Stimulated activated CD4-positive, alpha-beta T cell treated with anti-CD3 and anti-CD28 coated beads, Interleukin-1b, Interleukin-23, amount 100 ng/mL, for 4 hours (primary cell): ENCODE data around the gene LENEP.

ENCODE experiments used
- DNase-seq, 2 donors: peaks; one replicate each; pipeline ENCODE4 v3.0.0-alpha.2; 2020; ENCODE audit warnings: low read depth in 2 of 2

Gene LENEP

GRCh38 chr1:155010211-155010918 is 17.0 kb downstream of the LENEP start:
- DNase-seq: no peak

GRCh38 chr1:155011004-155011416 is 17.6 kb downstream of the LENEP start:
- DNase-seq: no peak

GRCh38 chr1:155011437-155012025 is 18.1 kb downstream of the LENEP start:
- no peak for DNase-seq

GRCh38 chr1:155012026-155012546 is 18.7 kb downstream of the LENEP start:
- no peak for DNase-seq

GRCh38 chr1:155012776-155013602 is 19.6 kb downstream of the LENEP start:
- no peak for DNase-seq

GRCh38 chr1:155013632-155014031 is 20.2 kb downstream of the LENEP start:
- no peak for DNase-seq

GRCh38 chr1:155014709-155015508 is 21.5 kb downstream of the LENEP start:
- no peak for DNase-seq

- no peak for DNase-seq
These were observed 22.3 kb downstream of the LENEP start for GRCh38 chr1:155015527-155016230.

- no peak for DNase-seq
These were observed 22.9 kb downstream of the LENEP start for GRCh38 chr1:155016231-155016831.

GRCh38 chr1:155017041-155017945 is 23.9 kb downstream of the LENEP start:
- peak; percentile 89 to 91 for DNase-seq

- no peak for DNase-seq
These were observed 24.5 kb downstream of the LENEP start for GRCh38 chr1:155017946-155018316.

GRCh38 chr1:155018617-155019348 is 25.4 kb downstream of the LENEP start:
- DNase-seq: no peak

- no peak for DNase-seq
These were observed 26.2 kb downstream of the LENEP start for GRCh38 chr1:155019377-155020245.

GRCh38 chr1:155022136-155022926 is 28.9 kb downstream of the LENEP start:
- no peak for DNase-seq

GRCh38 chr1:155022927-155023236 is 29.5 kb downstream of the LENEP start:
- DNase-seq: no peak

GRCh38 chr1:155023627-155024026 is 30.2 kb downstream of the LENEP start:
- no peak for DNase-seq

- no peak for DNase-seq
These were observed 30.9 kb downstream of the LENEP start for GRCh38 chr1:155024315-155024714.
